Panc1 (cell line): ENCODE results near the gene TTC17.

Experiments
- CTCF ChIP-seq: fragments of 450-650 bp; IDR thresholded peaks from 2 replicates; pipeline ENCODE4 v1.5.1; 2017; ENCODE audit warnings: mild to moderate bottlenecking
- POLR2AphosphoS5 ChIP-seq: IDR thresholded peaks from 2 replicates; pipeline ENCODE4 v1.6.1; 2012; ENCODE audit warnings: mild to moderate bottlenecking, low read depth, low read length, moderate library complexity
- REST ChIP-seq, 2 experiments: IDR thresholded peaks; 2 replicates each; pipeline ENCODE4 v1.6.1; 2011 to 2012; ENCODE audit warnings: low read depth in 2 of 2, control low read depth in 1 of 2, low read length in 1 of 2, mild to moderate bottlenecking in 1 of 2, moderate library complexity in 1 of 2; ENCODE audit not compliant: insufficient read depth in 1 of 2
- SIN3A ChIP-seq: IDR thresholded peaks from 2 replicates; pipeline ENCODE4 v1.6.1; 2012; ENCODE audit warnings: low read depth, mild to moderate bottlenecking, low read length, moderate library complexity, borderline replicate concordance; ENCODE audit not compliant: insufficient read depth

- TF ChIP-seq POLR2AphosphoS5, result no peak
- TF ChIP-seq CTCF, result no peak
- no peak for TF ChIP-seq REST (IDR thresholded peaks at IDR 0.05; ENCODE audit: insufficient read depth in 1 of 2, low read depth in 2 of 2, low read length in 1 of 2)
- no peak for TF ChIP-seq SIN3A
These were observed 51.7 kb downstream of the TTC17 start for GRCh38 chr11:43410394-43410793.
